ENCODE measurements around the gene HOXB9. TPM values are rescaled to one million over a fixed set of nuclear protein-coding genes. Genes with fewer than 3 reads are reported as not detected.
A peak's percentile ranks its signal among the peaks of the same experiment; 100 is the strongest.

The HOXB9 gene
- total and polyA plus RNA-seq, 11 donors = not detected

GRCh38 chr17:48578616-48579470 is 47.3 kb downstream of the HOXB9 start:
- peaks cover 68 to 100% (median 95%) of the 10 kb centered on the region in 9 donors for H3K27me3 ChIP-seq
- no peaks in the 10 kb centered on the region for H3K9me3 ChIP-seq
- TF ChIP-seq CTCF (IDR thresholded peaks at IDR 0.05) = no peak
- TF ChIP-seq POLR2A (IDR thresholded peaks at IDR 0.05) = no peak
- H3K27ac ChIP-seq = peak overlapping the region in 10 of 12 donors; percentile 9 to 97 (median 66)
- DNase-seq (no peak), ATAC-seq (peak in 2 of 4 donors; percentile 12 to 13)
- WGBS, 4 donors = 6 to 11% (median 8%) methylated on average over 34 to 43 of the region's 43 CpGs
- intact Hi-C loops (cut with DNase I) = loop anchor here in 3 of 10 donors (2.0 to 5.0 kb wide), 2 partner anchors 14 to 37 kb away; no protein-coding TSS in a partner anchor
- H3K4me3 ChIP-seq = peak overlapping the region; percentile 3 to 61 (median 50)
- no peaks in the 10 kb centered on the region for H3K36me3 ChIP-seq
- H3K4me1 ChIP-seq = peaks cover 0 to 39% (median 5%) of the 10 kb centered on the region in 12 donors

GRCh38 chr17:48577946-48578615 is 48.1 kb downstream of the HOXB9 start, which contains the start of gene HOXB4:
HOXB4 (minus strand) TSS chr17:48578350; CDS start chr17:48578319, 31 bp downstream.
- H3K4me3 ChIP-seq = peak within 1 kb of the TSS; percentile 3 to 61 (median 50)
- ATAC-seq (peak in 3 of 4 donors; percentile 58 to 68 (median 61)), DNase-seq (peak; percentile 53 to 85 (median 70))
- H3K36me3 ChIP-seq = no peaks in the 10 kb centered on the region
- H3K9me3 ChIP-seq = no peaks in the 10 kb centered on the region
- peaks cover 0 to 39% (median 5%) of the 10 kb centered on the region in 12 donors for H3K4me1 ChIP-seq
- peaks cover 66 to 100% (median 94%) of the 10 kb centered on the region in 9 donors for H3K27me3 ChIP-seq
- WGBS, 4 donors = 1 to 3% (median 2%) methylated on average over 14 to 58 of the region's 58 CpGs
- intact Hi-C loops (cut with DNase I) = loop anchor here in 3 of 10 donors (2.0 to 5.0 kb wide), 2 partner anchors 13 to 36 kb away; no protein-coding TSS in a partner anchor
- peak within 1 kb of the TSS in 11 of 12 donors; percentile 9 to 97 (median 65) for H3K27ac ChIP-seq
- TF ChIP-seq CTCF (IDR thresholded peaks at IDR 0.05) (no peak), POLR2A (IDR thresholded peaks at IDR 0.05) (no peak)

- DNase-seq (no peak), ATAC-seq (no peak)
- no peaks in the 10 kb centered on the region for H3K9me3 ChIP-seq
- intact Hi-C loops (cut with DNase I) = loop anchor here in 3 of 10 donors (5.0 kb wide), 1 partner anchor 35 kb away; no protein-coding TSS in a partner anchor
- 7 to 18% (median 8%) methylated on average over 11 to 19 of the region's 19 CpGs for WGBS, 4 donors
- peak overlapping the region; percentile 3 to 61 (median 50) for H3K4me3 ChIP-seq
- H3K36me3 ChIP-seq = no peaks in the 10 kb centered on the region
- H3K4me1 ChIP-seq = peaks cover 0 to 36% (median 4%) of the 10 kb centered on the region in 12 donors
- TF ChIP-seq CTCF (IDR thresholded peaks at IDR 0.05) (no peak), POLR2A (IDR thresholded peaks at IDR 0.05) (no peak)
- peaks cover 60 to 100% (median 94%) of the 10 kb centered on the region in 9 donors for H3K27me3 ChIP-seq
- H3K27ac ChIP-seq = peak overlapping the region in 7 of 12 donors; percentile 20 to 97 (median 65)
These were observed 48.7 kb downstream of the HOXB9 start for GRCh38 chr17:48577330-48577945.
